CD4-positive, alpha-beta T cell (primary cell): Measurements from ENCODE around the gene ADGRG7. TPM values are rescaled to one million over a fixed set of nuclear protein-coding genes. Genes with fewer than 3 reads are reported as not detected.

Experiments
- ATAC-seq: fragments of 200-7000 bp; cut with Tn5 transposase; one replicate; pipeline ENCODE4 v1.10.0; 2022; ENCODE audit warnings: mild to moderate bottlenecking; ENCODE audit not compliant: poor library complexity
- CTCF ChIA-PET: fragments of 350-600 bp; sonication (Branson Sonifier 250); formaldehyde crosslinking; loops from one replicate; lab custom pipeline; 2021; ENCODE audit warnings: antibody characterized with exemption, inconsistent platforms; lab: Charles Lee
- POLR2A ChIA-PET: fragments of 350-600 bp; sonication (Branson Sonifier 250); formaldehyde crosslinking; loops from one replicate; lab custom pipeline; 2021; ENCODE audit warnings: antibody characterized with exemption, inconsistent platforms; lab: Charles Lee
- DNase-seq, 14 experiments: peaks; one replicate each; pipeline ENCODE4 v3.0.0-alpha.2; 2013 to 2020; ENCODE audit warnings: mixed read lengths in 2 of 14
- H3K27ac ChIP-seq, 2 donors: one replicate each; pipeline versions ENCODE4 v1.5.1 to v1.7.0; 2013; ENCODE audit warnings: low read length in 2 of 2, low read depth in 1 of 2, mild to moderate bottlenecking in 1 of 2
- H3K27me3 ChIP-seq, 2 experiments: 1 replicate in 1 of 2; 2 replicates in 1 of 2; pipeline versions ENCODE4 v1.6.1 to v1.7.0; 2013; ENCODE audit warnings: low read length in 2 of 2, control low read depth in 1 of 2, mild to moderate bottlenecking in 1 of 2, moderate library complexity in 1 of 2; ENCODE audit not compliant: insufficient read depth in 2 of 2, control insufficient read depth in 1 of 2
- H3K36me3 ChIP-seq: one replicate; pipeline ENCODE4 v1.6.1; 2013; ENCODE audit warnings: low read length, control low read depth; ENCODE audit not compliant: insufficient read depth
- H3K4me1 ChIP-seq: one replicate; pipeline ENCODE4 v1.6.1; 2013; ENCODE audit warnings: low read length, control low read depth; ENCODE audit not compliant: insufficient read depth
- H3K4me3 ChIP-seq: one replicate; pipeline ENCODE4 v1.5.1; 2013; ENCODE audit warnings: mild to moderate bottlenecking, low read length, moderate library complexity
- H3K9me3 ChIP-seq, 2 experiments: 1 replicate in 1 of 2; 2 replicates in 1 of 2; pipeline versions ENCODE4 v1.6.1 to v1.7.0; 2013; ENCODE audit warnings: low read length in 2 of 2, mild to moderate bottlenecking in 2 of 2, control low read depth in 1 of 2, moderate library complexity in 1 of 2; ENCODE audit not compliant: control insufficient read depth in 1 of 2, insufficient read depth in 1 of 2
- H3K27ac Mint-ChIP-seq: one replicate; pipeline ENCODE4 v1.8.0; 2020; ENCODE audit warnings: mixed read lengths
- H3K27me3 Mint-ChIP-seq: one replicate; pipeline ENCODE4 v1.8.0; 2021; ENCODE audit warnings: mixed read lengths
- H3K36me3 Mint-ChIP-seq: one replicate; pipeline ENCODE4 v1.8.0; 2021; ENCODE audit warnings: low read depth, mixed read lengths
- H3K4me1 Mint-ChIP-seq: one replicate; pipeline ENCODE4 v1.8.0; 2021; ENCODE audit warnings: low read depth, mixed read lengths
- H3K4me3 Mint-ChIP-seq: one replicate; pipeline ENCODE4 v1.8.0; 2020; ENCODE audit warnings: mild to moderate bottlenecking, mixed read lengths
- H3K9me3 Mint-ChIP-seq: one replicate; pipeline ENCODE4 v1.8.0; 2020; ENCODE audit warnings: mixed read lengths
- CTCF ChIP-seq: fragments of 200-600 bp; IDR thresholded peaks from one replicate; pipeline ENCODE4 v1.8.0; 2022; ENCODE audit warnings: antibody characterized with exemption, mild to moderate bottlenecking
- intact Hi-C, 2 experiments: fragments of 100-400 bp; cut with DNase I in 1 of 2; cut with micrococcal nuclease in 1 of 2; formaldehyde crosslinking; loops; one replicate each; pipeline versions ENCODE4 v1.15.1 to v1.9.0; 2023 to 2025; cut with DNase I, micrococcal nuclease
- total RNA-seq, 174 experiments: library from RNA in 2 of 174; stranded (reverse) in 2 of 174; gene quantifications; one replicate each; pipeline ENCODE4 v1.2.3 and lab custom pipeline; 2021 to 2026

ADGRG7 gene
- total RNA-seq, 2 experiments from 2014 or later, result not detected

- H3K4me3 ChIP-seq, result no peak overlapping the region
- no peak for DNase-seq
- H3K27me3 ChIP-seq, result peaks cover 13 to 24% of the 10 kb centered on the region in 2 experiments
- intact Hi-C loops, result no loop called here
- ATAC-seq, result no peak
- H3K4me3 Mint-ChIP-seq, result no peak overlapping the region
- no peaks in the 10 kb centered on the region for H3K9me3 Mint-ChIP-seq
- no peaks in the 10 kb centered on the region for H3K36me3 ChIP-seq
- H3K4me1 Mint-ChIP-seq, result no peaks in the 10 kb centered on the region
- no peak overlapping the region for H3K27ac Mint-ChIP-seq
- H3K27me3 Mint-ChIP-seq, result peaks cover 73% of the 10 kb centered on the region
- no peaks in the 10 kb centered on the region for H3K4me1 ChIP-seq
- H3K27ac ChIP-seq, result no peak overlapping the region
- no peaks in the 10 kb centered on the region for H3K9me3 ChIP-seq
- no peaks in the 10 kb centered on the region for H3K36me3 Mint-ChIP-seq
- TF ChIP-seq CTCF, result no peak
- POLR2A ChIA-PET, result no interaction called here
- CTCF ChIA-PET, result no interaction called here
Measured at GRCh38 chr3:100695696-100696095, 86.3 kb downstream of the ADGRG7 start.

- Histone ChIP-seq H3K4me3 (no peak overlapping the region), H3K36me3 (no peaks in the 10 kb centered on the region), H3K4me1 (no peaks in the 10 kb centered on the region), H3K9me3 (no peaks in the 10 kb centered on the region), H3K27ac (no peak overlapping the region), H3K27me3 (peaks cover 13 to 24% of the 10 kb centered on the region in 2 experiments)
- H3K36me3 Mint-ChIP-seq, result no peaks in the 10 kb centered on the region
- ATAC-seq (no peak), DNase-seq (no peak)
- POLR2A ChIA-PET, result no interaction called here
- H3K4me3 Mint-ChIP-seq, result no peak overlapping the region
- no peaks in the 10 kb centered on the region for H3K9me3 Mint-ChIP-seq
- no peak for TF ChIP-seq CTCF
- no peaks in the 10 kb centered on the region for H3K4me1 Mint-ChIP-seq
- H3K27ac Mint-ChIP-seq, result no peak overlapping the region
- CTCF ChIA-PET, result no interaction called here
- intact Hi-C loops, result no loop called here
- peaks cover 78% of the 10 kb centered on the region for H3K27me3 Mint-ChIP-seq
Measured at GRCh38 chr3:100696161-100696560, 86.8 kb downstream of the ADGRG7 start.

- peaks cover 12 to 24% of the 10 kb centered on the region in 2 experiments for H3K27me3 ChIP-seq
- no peak for TF ChIP-seq CTCF
- intact Hi-C loops, result no loop called here
- no peak for ATAC-seq
- H3K4me1 ChIP-seq, result no peaks in the 10 kb centered on the region
- DNase-seq, result no peak
- H3K36me3 Mint-ChIP-seq, result no peaks in the 10 kb centered on the region
- H3K4me3 ChIP-seq, result no peak overlapping the region
- no peak overlapping the region for H3K4me3 Mint-ChIP-seq
- no peaks in the 10 kb centered on the region for H3K36me3 ChIP-seq
- CTCF ChIA-PET, result interaction anchor here (0.9 kb wide), 1 partner anchor 28 kb away, joined by 3 read pairs; no protein-coding TSS in a partner anchor
- H3K27me3 Mint-ChIP-seq, result peaks cover 79% of the 10 kb centered on the region
- H3K4me1 Mint-ChIP-seq, result no peaks in the 10 kb centered on the region
- H3K9me3 ChIP-seq, result no peaks in the 10 kb centered on the region
- no peak overlapping the region for H3K27ac Mint-ChIP-seq
- POLR2A ChIA-PET, result no interaction called here
- H3K27ac ChIP-seq, result no peak overlapping the region
- no peaks in the 10 kb centered on the region for H3K9me3 Mint-ChIP-seq
Measured at GRCh38 chr3:100697172-100697571, 87.8 kb downstream of the ADGRG7 start.
